SK-N-SH treated with all-trans-retinoic acid at 6 μM for 48 hours (cell line): Measurements from ENCODE around the gene HDAC4.

Experiments
- ATAC-seq: fragments of 200-7000 bp; cut with Tn5 transposase; 3 replicates; pipeline ENCODE4 v1.9.1; 2020; ENCODE audit warnings: mild to moderate bottlenecking, moderate library complexity
- ARNTL ChIP-seq: fragments of 450-650 bp; formaldehyde crosslinking; IDR thresholded peaks from 2 replicates; pipeline ENCODE4 v1.5.0; 2020; ENCODE audit warnings: low read depth, mild to moderate bottlenecking, moderate library complexity, borderline replicate concordance
- BACH2 ChIP-seq: fragments of 250-450 bp; sonication (Bioruptor Pico); IDR thresholded peaks from 2 replicates; pipeline ENCODE4 v1.9.0; 2021; ENCODE audit warnings: mild to moderate bottlenecking, borderline replicate concordance
- CREB5 ChIP-seq: fragments of 250-450 bp; sonication (Bioruptor Pico); IDR thresholded peaks from 2 replicates; pipeline ENCODE4 v1.5.1; 2020; ENCODE audit warnings: low read depth, mild to moderate bottlenecking, moderate library complexity
- CSDC2 ChIP-seq: fragments of 250-450 bp; sonication (Bioruptor Pico); IDR thresholded peaks from 2 replicates; pipeline ENCODE4 v1.5.0; 2020; ENCODE audit warnings: mild to moderate bottlenecking, moderate library complexity
- ESRRG ChIP-seq: fragments of 250-450 bp; sonication (Bioruptor Pico); IDR thresholded peaks from 2 replicates; pipeline ENCODE4 v1.6.1; 2021; ENCODE audit warnings: mild to moderate bottlenecking
- GLIS3 ChIP-seq: fragments of 250-450 bp; sonication (Bioruptor Pico); IDR thresholded peaks from 2 replicates; pipeline ENCODE4 v1.5.0; 2020; ENCODE audit warnings: mild to moderate bottlenecking, moderate library complexity
- ISL1 ChIP-seq: fragments of 250-450 bp; sonication (Bioruptor Pico); IDR thresholded peaks from 2 replicates; pipeline ENCODE4 v2.1.2; 2022; ENCODE audit warnings: mild to moderate bottlenecking, moderate library complexity
- OSR1 ChIP-seq: fragments of 250-450 bp; sonication (Bioruptor Pico); IDR thresholded peaks from 2 replicates; pipeline ENCODE4 v1.8.0; 2022; ENCODE audit warnings: moderate library complexity, mild to moderate bottlenecking, inconsistent platforms
- PATZ1 ChIP-seq: fragments of 250-450 bp; sonication (Bioruptor Pico); IDR thresholded peaks from 2 replicates; pipeline ENCODE4 v1.8.0; 2020; ENCODE audit warnings: mild to moderate bottlenecking, moderate library complexity, borderline replicate concordance
- POU6F1 ChIP-seq: fragments of 250-450 bp; sonication (Bioruptor Pico); IDR thresholded peaks from 2 replicates; pipeline ENCODE4 v1.8.0; 2021; ENCODE audit warnings: low read depth, mild to moderate bottlenecking, moderate library complexity, borderline replicate concordance
- PPARA ChIP-seq: fragments of 250-450 bp; sonication (Bioruptor Pico); IDR thresholded peaks from 2 replicates; pipeline ENCODE4 v1.5.0; 2020; ENCODE audit warnings: mild to moderate bottlenecking, borderline replicate concordance
- RARB ChIP-seq: fragments of 250-450 bp; sonication (Bioruptor Pico); IDR thresholded peaks from 2 replicates; pipeline ENCODE4 v1.8.0; 2021; ENCODE audit warnings: mild to moderate bottlenecking, moderate library complexity
- SNAI2 ChIP-seq: fragments of 250-450 bp; sonication (Bioruptor Pico); IDR thresholded peaks from 2 replicates; pipeline ENCODE4 v1.5.0; 2020; ENCODE audit warnings: mild to moderate bottlenecking, moderate library complexity
- TOX ChIP-seq: fragments of 250-450 bp; sonication (Bioruptor Pico); IDR thresholded peaks from 2 replicates; pipeline ENCODE4 v1.8.0; 2021; ENCODE audit warnings: mild to moderate bottlenecking, moderate library complexity, borderline replicate concordance
- TSHZ2 ChIP-seq: fragments of 250-450 bp; sonication (Bioruptor Pico); IDR thresholded peaks from 2 replicates; pipeline ENCODE4 v1.5.0; 2020; ENCODE audit warnings: mild to moderate bottlenecking, moderate library complexity
- ZC3H10 ChIP-seq: fragments of 250-450 bp; sonication (Bioruptor Pico); IDR thresholded peaks from 2 replicates; pipeline ENCODE4 v1.5.1; 2021; ENCODE audit warnings: mild to moderate bottlenecking, moderate library complexity
- ZFP3 ChIP-seq: fragments of 250-450 bp; sonication (Bioruptor Pico); IDR thresholded peaks from 2 replicates; pipeline ENCODE4 v1.5.0; 2020; ENCODE audit warnings: mild to moderate bottlenecking, moderate library complexity
- ZFP30 ChIP-seq: fragments of 450-650 bp; formaldehyde crosslinking; IDR thresholded peaks from 2 replicates; pipeline ENCODE4 v1.5.0; 2022; ENCODE audit warnings: mild to moderate bottlenecking, moderate library complexity
- ZNF565 ChIP-seq: fragments of 450-650 bp; formaldehyde crosslinking; conservative IDR thresholded peaks from 2 replicates; pipeline ENCODE4 v1.5.0; 2020; ENCODE audit warnings: low read depth, mild to moderate bottlenecking, moderate library complexity
- ZNF70 ChIP-seq: fragments of 450-650 bp; formaldehyde crosslinking; IDR thresholded peaks from 2 replicates; pipeline ENCODE4 v1.5.0; 2020; ENCODE audit warnings: mild to moderate bottlenecking, moderate library complexity
- ZNF8 ChIP-seq: fragments of 450-650 bp; formaldehyde crosslinking; IDR thresholded peaks from 2 replicates; pipeline ENCODE4 v1.5.0; 2020; ENCODE audit warnings: mild to moderate bottlenecking, moderate library complexity
- TF ChIP-seq, protein P1 (sequence below): fragments of 250-450 bp; sonication (Bioruptor Pico); IDR thresholded peaks from 2 replicates; pipeline ENCODE4 v1.5.1; 2021; ENCODE audit warnings: mild to moderate bottlenecking, moderate library complexity

The HDAC4 gene

DNA sequence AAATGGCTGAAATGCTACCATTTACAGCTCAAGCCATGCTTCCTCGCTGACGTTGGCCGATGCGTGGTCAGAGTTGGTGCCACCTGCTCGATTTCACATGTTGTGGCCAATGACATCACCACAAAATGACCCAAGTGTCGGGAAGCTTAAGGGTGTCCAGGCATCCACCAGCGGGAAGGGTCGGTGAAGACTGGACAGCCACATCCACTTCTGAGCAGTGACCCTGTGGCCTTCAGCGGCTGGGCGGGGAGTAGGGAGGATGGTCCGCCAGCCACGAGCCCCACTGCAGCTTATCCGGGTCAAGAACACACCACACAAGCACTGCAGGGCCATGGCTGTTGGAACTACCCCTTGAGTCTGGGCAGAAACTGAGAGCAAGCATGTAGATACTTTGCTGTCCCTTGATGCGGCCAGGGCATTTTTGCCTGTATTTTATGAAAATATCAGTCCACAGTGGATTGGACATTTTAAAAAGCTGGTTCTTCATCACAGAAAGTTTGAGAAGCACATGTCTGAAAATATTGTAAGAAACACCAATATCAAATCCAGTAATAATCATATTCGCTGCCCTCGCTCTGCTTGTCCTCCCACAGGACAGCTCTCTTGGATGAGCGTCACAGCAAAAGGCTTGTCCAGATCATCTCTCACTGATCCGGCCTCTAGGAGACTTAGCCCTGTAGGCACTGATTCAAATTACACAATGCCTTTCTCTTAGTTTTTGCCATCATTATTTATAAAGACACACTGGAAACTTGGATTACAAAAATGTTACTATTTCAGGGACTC lies 379.0 kb downstream of the HDAC4 start:
- no peak for TF ChIP-seq ZC3H10
- no peak for TF ChIP-seq ISL1 (CRISPR knock-in tag)
- TF ChIP-seq SNAI2: no peak
- TF ChIP-seq ESRRG: no peak
- ATAC-seq: no peak

DNA sequence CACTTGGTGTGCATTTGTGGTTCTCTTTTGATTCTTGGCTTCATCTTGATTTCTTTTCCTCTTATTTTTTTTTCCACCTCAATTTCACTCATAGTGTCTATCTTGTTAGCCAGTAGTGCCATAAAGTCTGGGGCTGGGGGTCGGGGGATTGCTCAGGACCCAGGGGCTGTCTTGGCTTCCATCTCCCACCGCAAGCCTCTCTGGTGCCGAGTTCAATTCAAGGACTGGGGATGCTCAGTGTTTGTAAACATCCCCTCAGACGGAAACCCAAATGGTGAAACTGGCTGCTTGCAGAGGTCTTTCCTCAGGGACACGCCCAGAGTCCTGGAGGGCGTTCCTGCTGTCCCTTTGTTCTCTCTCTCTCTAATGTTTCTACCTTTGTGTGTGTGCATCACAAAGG lies 379.6 kb downstream of the HDAC4 start:
- TF ChIP-seq ESRRG: no peak
- TF ChIP-seq ZFP30 (CRISPR knock-in tag): no peak
- TF ChIP-seq RARB (CRISPR knock-in tag): no peak

GRCh38 chr2:239020541-239021041 lies 380.2 kb downstream of the HDAC4 start:
- ATAC-seq: no peak
- TF ChIP-seq CSDC2 (CRISPR knock-in tag) (no peak), CREB5 (CRISPR knock-in tag) (no peak), ZNF565 (CRISPR knock-in tag) (no peak), POU6F1 (CRISPR knock-in tag) (no peak), PATZ1 (CRISPR knock-in tag) (no peak), ZNF70 (no peak), TSHZ2 (CRISPR knock-in tag) (no peak), ZFP30 (CRISPR knock-in tag) (no peak)
- TF ChIP-seq, protein P1, sequence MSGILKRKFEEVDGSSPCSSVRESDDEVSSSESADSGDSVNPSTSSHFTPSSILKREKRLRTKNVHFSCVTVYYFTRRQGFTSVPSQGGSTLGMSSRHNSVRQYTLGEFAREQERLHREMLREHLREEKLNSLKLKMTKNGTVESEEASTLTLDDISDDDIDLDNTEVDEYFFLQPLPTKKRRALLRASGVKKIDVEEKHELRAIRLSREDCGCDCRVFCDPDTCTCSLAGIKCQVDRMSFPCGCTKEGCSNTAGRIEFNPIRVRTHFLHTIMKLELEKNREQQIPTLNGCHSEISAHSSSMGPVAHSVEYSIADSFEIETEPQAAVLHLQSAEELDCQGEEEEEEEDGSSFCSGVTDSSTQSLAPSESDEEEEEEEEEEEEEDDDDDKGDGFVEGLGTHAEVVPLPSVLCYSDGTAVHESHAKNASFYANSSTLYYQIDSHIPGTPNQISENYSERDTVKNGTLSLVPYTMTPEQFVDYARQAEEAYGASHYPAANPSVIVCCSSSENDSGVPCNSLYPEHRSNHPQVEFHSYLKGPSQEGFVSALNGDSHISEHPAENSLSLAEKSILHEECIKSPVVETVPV (CRISPR knock-in tag): no peak

More for the DNA sequence above, 379.6 kb downstream of the HDAC4 start:
- no peak for ATAC-seq

- ATAC-seq: no peak
- TF ChIP-seq ZNF565 (CRISPR knock-in tag): no peak
- no peak for TF ChIP-seq ZNF8 (CRISPR knock-in tag)
- TF ChIP-seq CSDC2 (CRISPR knock-in tag): no peak
- TF ChIP-seq SNAI2: no peak
- no peak for TF ChIP-seq ZFP3 (CRISPR knock-in tag)
- TF ChIP-seq ZC3H10: no peak
- TF ChIP-seq TOX: no peak
- TF ChIP-seq PATZ1 (CRISPR knock-in tag): no peak
- no peak for TF ChIP-seq BACH2 (CRISPR knock-in tag)
- no peak for TF ChIP-seq ARNTL (CRISPR knock-in tag)
- no peak for TF ChIP-seq GLIS3
- TF ChIP-seq ZNF70: no peak
- no peak for TF ChIP-seq OSR1 (CRISPR knock-in tag)
- no peak for TF ChIP-seq RARB (CRISPR knock-in tag)
- TF ChIP-seq CREB5 (CRISPR knock-in tag): no peak
- TF ChIP-seq PPARA (CRISPR knock-in tag): no peak
Observed at GRCh38 chr2:239019183-239019581, 381.6 kb downstream of the HDAC4 start.
